Activated CD8-positive, alpha-beta memory T cell treated with anti-CD3 and anti-CD28 coated beads for 4 hours (primary cell): ENCODE data around the gene SOCS4.
"Not testable (repeated sequence)": the region's sequence is repeated elsewhere in the genome, so short reads cannot be mapped to it uniquely, and the experiment has no call there.

Experiments
- DNase-seq, 2 donors: peaks; one replicate each; pipeline ENCODE4 v3.0.0-alpha.2; 2020; ENCODE audit warnings: low read depth in 2 of 2

The SOCS4 gene

DNA sequence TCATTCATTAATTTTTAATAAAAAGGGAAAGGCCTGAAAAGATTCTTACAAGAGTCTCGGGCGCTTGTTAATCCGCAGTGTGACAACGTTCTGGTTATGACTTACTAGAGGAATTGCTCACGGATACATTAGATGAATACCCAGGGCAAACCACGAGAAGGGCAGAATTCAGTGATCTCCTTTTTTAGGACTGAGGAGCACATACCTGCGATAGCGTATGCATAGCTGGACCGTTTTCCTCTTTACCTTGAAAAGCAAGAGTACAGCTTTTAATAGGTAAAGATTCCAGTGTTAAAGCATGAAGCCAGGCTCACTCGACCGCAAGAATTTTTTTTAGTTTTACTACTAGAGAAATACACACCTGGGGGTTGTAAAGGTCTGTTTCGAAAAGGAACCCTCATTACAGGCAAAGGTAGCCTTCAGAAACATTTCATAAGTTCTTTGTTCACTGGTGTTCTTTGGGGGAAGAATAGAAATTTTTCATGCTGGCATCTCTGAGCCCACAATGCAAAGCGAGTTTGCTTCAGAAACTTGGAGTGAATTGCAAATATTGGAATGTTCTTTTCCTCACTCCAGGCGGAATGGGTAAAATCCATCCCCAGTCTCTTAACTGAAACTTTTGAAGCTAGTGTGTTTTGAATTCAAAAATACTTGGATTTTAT is 25.4 kb downstream of the SOCS4 start:
- DNase-seq, result no peak

- DNase-seq, result no peak
These were observed 26.0 kb downstream of the SOCS4 start for GRCh38 chr14:55053018-55053417.

- DNase-seq, result no peak
These were observed 26.5 kb downstream of the SOCS4 start for GRCh38 chr14:55053500-55053899.

GRCh38 chr14:55054098-55054497 is 27.1 kb downstream of the SOCS4 start:
- no peak for DNase-seq

GRCh38 chr14:55057919-55058318 is 30.9 kb downstream of the SOCS4 start:
- DNase-seq, result no peak

GRCh38 chr14:55059333-55059732 is 32.3 kb downstream of the SOCS4 start:
- no peak for DNase-seq

DNA sequence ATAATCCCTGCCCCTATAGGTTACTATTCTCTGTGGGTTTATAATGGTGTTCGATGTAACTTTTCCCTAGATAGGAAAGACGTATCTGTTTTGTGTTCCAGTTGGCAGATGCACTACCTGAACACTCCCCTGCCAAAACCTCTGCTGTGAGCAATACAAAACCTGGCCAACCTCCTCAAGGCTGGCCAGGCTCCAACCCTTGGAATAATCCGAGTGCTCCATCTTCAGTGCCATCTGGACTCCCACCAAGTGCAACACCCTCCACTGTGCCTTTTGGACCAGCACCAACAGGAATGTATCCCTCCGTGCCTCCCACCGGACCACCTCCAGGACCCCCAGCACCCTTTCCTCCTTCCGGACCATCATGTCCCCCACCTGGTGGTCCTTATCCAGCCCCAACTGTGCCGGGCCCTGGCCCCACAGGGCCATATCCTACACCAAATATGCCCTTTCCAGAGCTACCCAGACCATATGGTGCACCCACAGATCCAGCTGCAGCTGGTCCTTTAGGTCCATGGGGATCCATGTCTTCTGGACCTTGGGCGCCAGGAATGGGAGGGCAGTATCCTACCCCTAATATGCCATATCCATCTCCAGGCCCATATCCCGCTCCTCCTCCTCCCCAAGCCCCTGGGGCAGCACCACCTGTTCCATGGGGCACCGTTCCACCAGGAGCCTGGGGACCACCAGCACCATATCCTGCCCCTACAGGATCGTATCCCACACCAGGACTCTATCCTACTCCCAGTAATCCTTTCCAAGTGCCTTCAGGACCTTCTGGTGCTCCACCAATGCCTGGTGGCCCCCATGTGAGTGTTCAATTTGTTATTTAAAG is 35.7 kb downstream of the SOCS4 start:
- DNase-seq, result no peak

GRCh38 chr14:55064896-55065295 is 37.9 kb downstream of the SOCS4 start:
- not testable (repeated sequence) for DNase-seq

- DNase-seq, result no peak
These were observed 38.4 kb downstream of the SOCS4 start for GRCh38 chr14:55065411-55065810.

GRCh38 chr14:55066223-55066622 is 39.2 kb downstream of the SOCS4 start:
- DNase-seq, result no peak

GRCh38 chr14:55070981-55071411 is 44.0 kb downstream of the SOCS4 start:
- no peak for DNase-seq

GRCh38 chr14:55071870-55072640 is 45.0 kb downstream of the SOCS4 start:
- DNase-seq, result no peak

- no peak for DNase-seq
These were observed 46.8 kb downstream of the SOCS4 start for GRCh38 chr14:55073856-55074255.

- no peak for DNase-seq
These were observed 47.6 kb downstream of the SOCS4 start for GRCh38 chr14:55074662-55075061.

DNA sequence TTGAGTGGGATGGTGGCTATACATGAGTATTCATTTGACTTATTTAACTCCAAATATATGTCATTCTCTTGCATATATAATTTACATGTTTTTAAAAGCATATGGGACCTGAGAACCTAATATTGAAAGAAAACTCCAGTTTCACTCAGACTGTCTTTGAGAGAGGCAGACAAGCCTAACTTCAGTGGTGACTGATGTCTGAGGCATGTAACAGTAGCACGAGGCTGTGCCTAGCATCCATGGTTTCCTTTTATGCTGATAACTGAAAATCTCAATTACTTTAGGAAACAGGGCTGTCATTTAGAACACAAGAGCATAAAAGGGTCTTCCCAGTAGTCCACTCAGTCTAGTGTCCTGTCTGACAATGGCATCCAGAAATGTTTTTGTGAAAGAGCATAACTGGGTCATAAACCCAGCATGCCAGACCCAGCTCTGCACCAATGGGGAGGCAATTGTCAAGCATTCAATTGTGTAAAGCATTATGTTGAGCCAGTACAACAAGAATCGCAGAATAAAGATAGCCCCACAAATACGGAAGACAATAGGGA is 48.7 kb downstream of the SOCS4 start:
- DNase-seq, result no peak

DNA sequence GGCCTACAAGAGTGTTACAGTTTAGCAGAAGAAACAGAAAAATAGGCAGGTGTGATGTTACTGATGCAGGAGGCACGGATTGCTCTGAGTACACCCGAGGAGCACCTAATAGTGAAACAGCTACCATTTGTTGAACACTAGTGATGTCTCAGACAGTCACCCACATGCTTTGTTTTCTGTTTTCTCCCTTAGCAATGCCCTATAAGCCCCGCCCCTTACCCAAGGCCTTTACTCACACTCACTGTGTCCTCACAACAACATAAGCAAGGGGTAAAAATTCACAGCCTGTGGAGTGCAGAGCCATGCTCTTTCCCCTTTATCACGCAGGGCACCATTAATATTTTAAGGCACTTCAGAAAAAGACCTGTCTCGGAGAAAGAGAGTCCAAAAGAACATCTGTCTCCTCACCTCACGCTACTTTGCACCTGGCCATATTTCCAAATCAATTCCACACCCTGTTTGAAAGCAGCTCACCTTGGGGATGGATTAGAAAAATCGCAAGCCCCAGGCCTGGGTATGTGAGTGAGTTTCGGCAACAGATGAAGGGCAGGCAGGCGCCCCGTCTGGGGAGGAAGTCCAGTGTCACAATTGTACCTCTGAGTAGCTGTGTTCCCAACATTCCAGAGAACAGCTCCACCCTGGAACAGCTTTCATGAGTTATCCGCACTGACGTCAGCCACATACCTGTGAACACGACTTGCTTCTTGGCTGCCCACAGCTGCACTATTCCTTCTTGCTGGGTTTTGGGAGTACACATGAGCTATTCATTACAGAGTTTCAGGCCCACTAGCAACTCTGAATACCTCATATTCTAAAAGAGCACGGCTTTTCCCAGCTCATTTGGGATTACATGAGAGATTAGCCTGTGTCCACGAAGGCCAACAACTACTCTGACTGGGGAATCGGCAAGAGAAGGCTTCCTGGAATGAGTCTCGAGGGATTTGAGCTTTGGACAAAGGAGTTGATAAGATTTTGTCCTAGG is 50.4 kb downstream of the SOCS4 start:
- DNase-seq, result no peak

- DNase-seq, result not testable (repeated sequence)
These were observed 52.9 kb downstream of the SOCS4 start for GRCh38 chr14:55079961-55080360.

GRCh38 chr14:55084401-55085059 is 57.5 kb downstream of the SOCS4 start:
- DNase-seq, result no peak

GRCh38 chr14:55085060-55085660 is 58.1 kb downstream of the SOCS4 start:
- no peak for DNase-seq

GRCh38 chr14:55086938-55087337 is 59.9 kb downstream of the SOCS4 start:
- DNase-seq, result no peak
